ENCODE data around the gene ZNF362.

The ZNF362 gene

GRCh38 chr1:33259879-33260278 is 3.6 kb downstream of the ZNF362 start:
- no peak overlapping the region for H3K4me3 ChIP-seq (replicated peaks; ENCODE audit: low read depth, low read length)
- TF ChIP-seq CTCF (IDR thresholded peaks at IDR 0.05; ENCODE audit: low read depth, low read length, missing control alignments): no peak
- DNase-seq (ENCODE audit: extremely low read depth, low read depth): no peak

- DNase-seq (ENCODE audit: extremely low read depth, low read depth): no peak
- no peak for TF ChIP-seq CTCF (IDR thresholded peaks at IDR 0.05; ENCODE audit: low read depth, low read length, missing control alignments)
- no peak overlapping the region for H3K4me3 ChIP-seq (replicated peaks; ENCODE audit: low read depth, low read length)
These were observed 4.1 kb downstream of the ZNF362 start for GRCh38 chr1:33260439-33260838.

GRCh38 chr1:33261344-33261743 is 5.1 kb downstream of the ZNF362 start:
- no peak overlapping the region for H3K4me3 ChIP-seq (replicated peaks; ENCODE audit: low read depth, low read length)
- no peak for TF ChIP-seq CTCF (IDR thresholded peaks at IDR 0.05; ENCODE audit: low read depth, low read length, missing control alignments)
- DNase-seq (ENCODE audit: extremely low read depth, low read depth): no peak

- no peak overlapping the region for H3K4me3 ChIP-seq (replicated peaks; ENCODE audit: low read depth, low read length)
- DNase-seq (ENCODE audit: extremely low read depth, low read depth): no peak
- no peak for TF ChIP-seq CTCF (IDR thresholded peaks at IDR 0.05; ENCODE audit: low read depth, low read length, missing control alignments)
These were observed 7.7 kb downstream of the ZNF362 start for GRCh38 chr1:33263890-33264504.

- no peak for TF ChIP-seq CTCF (IDR thresholded peaks at IDR 0.05; ENCODE audit: low read depth, low read length, missing control alignments)
- DNase-seq (ENCODE audit: extremely low read depth, low read depth): no peak
- no peak overlapping the region for H3K4me3 ChIP-seq (replicated peaks; ENCODE audit: low read depth, low read length)
These were observed 9.7 kb downstream of the ZNF362 start for GRCh38 chr1:33265780-33266605.

- H3K4me3 ChIP-seq (replicated peaks; ENCODE audit: low read depth, low read length): no peak overlapping the region
- TF ChIP-seq CTCF (IDR thresholded peaks at IDR 0.05; ENCODE audit: low read depth, low read length, missing control alignments): no peak
These were observed 10.5 kb downstream of the ZNF362 start for GRCh38 chr1:33266766-33267165.

More at GRCh38 chr1:33266766-33267165, 10.5 kb downstream of the ZNF362 start:
- DNase-seq (ENCODE audit: extremely low read depth, low read depth): no peak

All from HFF-Myc (cell line).